MM.1S (cell line): Measurements from ENCODE around the gene CDK6.

Experiments
- CTCF ChIP-seq: fragments of 300-600 bp; sonication (generic); IDR thresholded peaks from 2 replicates; pipeline ENCODE4 v1.5.1; 2016; ENCODE audit warnings: antibody characterized with exemption, low read length, mixed read lengths
- EZH2phosphoT487 ChIP-seq: fragments of 300-600 bp; sonication (generic); IDR thresholded peaks from 2 replicates; pipeline ENCODE4 v1.6.1; 2018; ENCODE audit warnings: antibody characterized with exemption, low read length

- no peak for TF ChIP-seq EZH2phosphoT487
- no peak for TF ChIP-seq CTCF
These were observed 108.6 kb downstream of the CDK6 start for GRCh38 chr7:92727755-92728154.
